Sigmoid colon (tissue), 7 donors: Measurements from ENCODE around the gene CAPN5. TPM values are rescaled to one million over a fixed set of nuclear protein-coding genes. Genes with fewer than 3 reads are reported as not detected.

Experiments used
- DNase-seq: peaks from one replicate; pipeline ENCODE4 v3.0.0-alpha.2; 2019
- H3K27ac ChIP-seq, 4 donors: fragments of 200-600 bp; sonication (generic); one replicate each; pipeline ENCODE4 v1.5.1; 2016 to 2019; ENCODE audit warnings: mild to moderate bottlenecking in 1 of 4
- H3K27me3 ChIP-seq, 3 donors: fragments of 200-600 bp; sonication (generic); one replicate each; pipeline ENCODE4 v1.5.1; 2019; ENCODE audit warnings: mild to moderate bottlenecking in 1 of 3
- H3K36me3 ChIP-seq, 4 donors: fragments of 200-600 bp; sonication (generic); one replicate each; pipeline ENCODE4 v1.5.1; 2016 to 2019
- H3K4me1 ChIP-seq, 4 donors: fragments of 200-600 bp; sonication (generic); one replicate each; pipeline ENCODE4 v1.5.1; 2017 to 2019
- H3K4me3 ChIP-seq, 4 donors: fragments of 200-600 bp; sonication (generic); one replicate each; pipeline ENCODE4 v1.5.1; 2017 to 2019; ENCODE audit warnings: mild to moderate bottlenecking in 2 of 4, moderate library complexity in 1 of 4
- H3K9me3 ChIP-seq, 4 donors: fragments of 200-600 bp in 3 of 4; sonication (generic) in 3 of 4; one replicate each; pipeline versions ENCODE4 v1.5.1 to v1.6.1; 2013 to 2019
- EP300 ChIP-seq, 4 donors: sonication (generic); formaldehyde crosslinking; IDR thresholded peaks; one replicate each; pipeline ENCODE4 v1.6.1; 2017; ENCODE audit warnings: antibody characterized with exemption in 4 of 4
- POLR2A ChIP-seq, 2 donors: fragments of 450-650 bp; IDR thresholded peaks; one replicate each; pipeline ENCODE4 v1.6.1; 2016; ENCODE audit warnings: antibody characterized with exemption in 2 of 2, mild to moderate bottlenecking in 2 of 2, moderate library complexity in 2 of 2
- POLR2AphosphoS5 ChIP-seq, 4 donors: sonication (generic); formaldehyde crosslinking; IDR thresholded peaks; one replicate each; pipeline ENCODE4 v1.6.1; 2017; ENCODE audit warnings: antibody characterized with exemption in 4 of 4
- WGBS, 2 donors: extraction: QIAGEN DNeasy Blood & Tissue Kit; methylation state at CpG; one replicate each; pipeline ENCODE4 v1.1.7; 2013; 5-methylcytosine and 5-hydroxymethylcytosine counted together
- intact Hi-C: fragments of 100-400 bp; cut with DNase I; formaldehyde crosslinking; loops from one replicate; pipeline ENCODE4 v1.15.1; 2023
- polyA plus RNA-seq, 3 donors: library from polyadenylated mRNA; stranded (reverse); fragments of 200-250 nt; gene quantifications; one replicate each; pipeline ENCODE4 v1.2.3, GENCODE V29; 2013
- total RNA-seq, 4 donors: library from RNA; depleted of rRNA; stranded (reverse); fragments of >200 nt; gene quantifications; one replicate each; pipeline ENCODE4 v1.1.0, GENCODE V29; 2016
- TF ChIP-seq, protein P1 (sequence below), 4 experiments: fragments of 450-650 bp in 3 of 4; fragments of 200-600 bp in 1 of 4; IDR thresholded peaks; one replicate each; pipeline ENCODE4 v1.5.1; 2016 to 2019; ENCODE audit warnings: antibody characterized with exemption in 4 of 4, mild to moderate bottlenecking in 3 of 4, moderate library complexity in 2 of 4
- donor health status: healthy with polysubstance abuse.
- donor health status: Bipolar disorder and iron deficiency.
- donor health status: healthy.

Gene CAPN5
- total and polyA plus RNA-seq, 7 donors: 4.1 to 110 (median 12.5) TPM

- Histone ChIP-seq H3K27ac (no peak overlapping the region), H3K36me3 (peaks cover 0 to 18% (median 0%) of the 10 kb centered on the region in 4 donors), H3K4me1 (peaks cover 0 to 23% (median 22%) of the 10 kb centered on the region in 4 donors), H3K4me3 (no peak overlapping the region), H3K27me3 (peaks cover 0 to 14% (median 0%) of the 10 kb centered on the region in 3 donors), H3K9me3 (no peaks in the 10 kb centered on the region)
- WGBS, 2 donors: 34 to 77% methylated on average over 17 of the region's 17 CpGs
- TF ChIP-seq, protein P1, sequence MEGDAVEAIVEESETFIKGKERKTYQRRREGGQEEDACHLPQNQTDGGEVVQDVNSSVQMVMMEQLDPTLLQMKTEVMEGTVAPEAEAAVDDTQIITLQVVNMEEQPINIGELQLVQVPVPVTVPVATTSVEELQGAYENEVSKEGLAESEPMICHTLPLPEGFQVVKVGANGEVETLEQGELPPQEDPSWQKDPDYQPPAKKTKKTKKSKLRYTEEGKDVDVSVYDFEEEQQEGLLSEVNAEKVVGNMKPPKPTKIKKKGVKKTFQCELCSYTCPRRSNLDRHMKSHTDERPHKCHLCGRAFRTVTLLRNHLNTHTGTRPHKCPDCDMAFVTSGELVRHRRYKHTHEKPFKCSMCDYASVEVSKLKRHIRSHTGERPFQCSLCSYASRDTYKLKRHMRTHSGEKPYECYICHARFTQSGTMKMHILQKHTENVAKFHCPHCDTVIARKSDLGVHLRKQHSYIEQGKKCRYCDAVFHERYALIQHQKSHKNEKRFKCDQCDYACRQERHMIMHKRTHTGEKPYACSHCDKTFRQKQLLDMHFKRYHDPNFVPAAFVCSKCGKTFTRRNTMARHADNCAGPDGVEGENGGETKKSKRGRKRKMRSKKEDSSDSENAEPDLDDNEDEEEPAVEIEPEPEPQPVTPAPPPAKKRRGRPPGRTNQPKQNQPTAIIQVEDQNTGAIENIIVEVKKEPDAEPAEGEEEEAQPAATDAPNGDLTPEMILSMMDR (IDR thresholded peaks at IDR 0.05): no peak
- TF ChIP-seq EP300 (IDR thresholded peaks at IDR 0.05) (no peak), POLR2A (IDR thresholded peaks at IDR 0.05) (no peak), POLR2AphosphoS5 (IDR thresholded peaks at IDR 0.05) (no peak)
- intact Hi-C loops: loop anchor here (2.0 kb wide), 2 partner anchors 63 to 423 kb away; no protein-coding TSS in a partner anchor
- DNase-seq: no peak
These were observed 59.5 kb downstream of the CAPN5 start for GRCh38 chr11:77126156-77126775.

DNA sequence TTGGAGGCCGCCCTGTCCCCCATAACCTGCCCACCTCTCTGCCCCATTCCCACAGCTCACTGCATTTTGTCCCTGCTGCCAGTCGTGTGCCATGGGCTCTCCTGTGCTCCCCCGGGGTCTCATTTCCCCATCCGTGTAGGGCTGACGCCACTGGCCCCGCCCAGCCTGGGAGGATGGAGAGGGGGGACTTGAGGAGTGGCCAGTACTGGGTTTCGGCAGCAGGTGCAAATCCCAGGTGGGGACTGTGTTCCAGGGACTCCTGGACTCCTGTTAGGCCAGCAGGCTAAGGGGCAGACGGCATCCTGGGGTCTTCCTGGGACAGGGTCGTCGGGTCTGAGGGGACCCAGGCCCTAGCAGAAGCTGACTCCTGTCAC lies 60.1 kb downstream of the CAPN5 start:
- TF ChIP-seq POLR2A (IDR thresholded peaks at IDR 0.05): no peak
- TF ChIP-seq EP300 (IDR thresholded peaks at IDR 0.05): no peak
- no peak for TF ChIP-seq POLR2AphosphoS5 (IDR thresholded peaks at IDR 0.05)
- TF ChIP-seq, protein P1 (IDR thresholded peaks at IDR 0.05): no peak
- Histone ChIP-seq H3K4me3 (peak overlapping the region in 3 of 4 donors; percentile 36 to 43 (median 43)), H3K4me1 (peaks cover 0 to 24% (median 22%) of the 10 kb centered on the region in 4 donors), H3K27ac (no peak overlapping the region), H3K9me3 (no peaks in the 10 kb centered on the region), H3K27me3 (peaks cover 0 to 14% (median 0%) of the 10 kb centered on the region in 3 donors), H3K36me3 (peaks cover 0 to 14% (median 0%) of the 10 kb centered on the region in 4 donors)
- 11 to 20% methylated on average over 10 of the region's 10 CpGs for WGBS, 2 donors
- intact Hi-C loops: loop anchor here (2.0 kb wide), 2 partner anchors 62 to 422 kb away; no protein-coding TSS in a partner anchor
- no peak for DNase-seq

DNA sequence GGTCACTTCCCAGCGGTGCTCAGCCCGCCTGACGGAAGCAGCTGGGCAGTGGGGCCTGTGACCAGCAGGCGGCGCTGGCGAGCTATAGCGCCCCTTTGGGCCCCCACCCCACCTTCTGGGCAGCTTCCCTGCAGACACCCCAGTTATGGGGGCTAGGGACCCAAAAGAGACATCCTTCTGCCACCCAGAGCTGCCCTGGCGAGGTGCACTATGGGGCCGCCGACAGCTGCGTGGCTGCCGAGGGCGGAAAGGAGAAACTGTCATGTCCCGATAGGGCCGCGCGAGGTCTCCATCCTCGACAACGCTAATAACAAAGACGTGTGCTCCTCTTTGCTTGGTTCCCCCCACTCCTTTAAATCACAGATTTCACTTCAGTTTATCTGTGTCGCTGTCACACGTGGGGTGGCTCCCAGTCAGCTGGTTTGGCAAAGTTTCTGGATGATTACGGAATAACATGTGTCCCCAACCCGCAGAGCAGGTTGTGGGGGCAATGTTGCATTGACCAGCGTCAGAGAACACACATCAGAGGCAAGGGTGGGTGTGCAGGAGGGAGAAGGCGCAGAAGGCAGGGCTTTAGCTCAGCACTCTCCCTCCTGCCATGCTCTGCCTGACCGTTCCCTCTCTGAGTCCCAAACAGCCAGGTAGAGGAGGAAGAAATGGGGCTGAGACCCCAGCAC lies 60.6 kb downstream of the CAPN5 start:
- H3K4me3 ChIP-seq: peak overlapping the region; percentile 17 to 43 (median 40)
- no peaks in the 10 kb centered on the region for H3K9me3 ChIP-seq
- peaks cover 0 to 14% (median 0%) of the 10 kb centered on the region in 3 donors for H3K27me3 ChIP-seq
- WGBS, 2 donors: 1 to 4% methylated on average over 27 of the region's 27 CpGs
- peaks cover 0 to 24% (median 22%) of the 10 kb centered on the region in 4 donors for H3K4me1 ChIP-seq
- peaks cover 0 to 8% (median 0%) of the 10 kb centered on the region in 4 donors for H3K36me3 ChIP-seq
- H3K27ac ChIP-seq: no peak overlapping the region
- TF ChIP-seq, protein P1 (IDR thresholded peaks at IDR 0.05): peak; percentile 78 to 99 (median 98)
- TF ChIP-seq POLR2A (IDR thresholded peaks at IDR 0.05): no peak
- intact Hi-C loops: loop anchor here (2.0 kb wide), 2 partner anchors 61 to 421 kb away; no protein-coding TSS in a partner anchor
- no peak for DNase-seq

- Histone ChIP-seq H3K4me3 (peak within 1 kb of the TSS; percentile 17 to 43 (median 40)), H3K36me3 (peaks cover 0 to 4% (median 0%) of the 10 kb centered on the region in 4 donors), H3K9me3 (no peaks in the 10 kb centered on the region), H3K27ac (no peak within 1 kb of the TSS), H3K27me3 (peaks cover 0 to 14% (median 0%) of the 10 kb centered on the region in 3 donors), H3K4me1 (peaks cover 0 to 24% (median 22%) of the 10 kb centered on the region in 4 donors)
- WGBS, 2 donors: 11 to 30% methylated on average over 20 of the region's 20 CpGs
- no peak for TF ChIP-seq EP300 (IDR thresholded peaks at IDR 0.05)
- TF ChIP-seq POLR2AphosphoS5 (IDR thresholded peaks at IDR 0.05): peak in 1 of 4 donors; percentile 12
- TF ChIP-seq POLR2A (IDR thresholded peaks at IDR 0.05): no peak
- TF ChIP-seq, protein P1 (IDR thresholded peaks at IDR 0.05): no peak
- DNase-seq: no peak
- intact Hi-C loops: loop anchor here (2.0 kb wide), 2 partner anchors 61 to 421 kb away; no protein-coding TSS in a partner anchor
These were observed 61.3 kb downstream of the CAPN5 start, which contains the start of gene MYO7A for GRCh38 chr11:77127920-77128691. MYO7A (plus strand) TSS chr11:77128246; CDS start chr11:77130635, 2,389 bp downstream.
